PFSK-1 (cell line): ENCODE results near the gene SMIM45.

Experiments used
- FOXP2 ChIP-seq: optimal IDR thresholded peaks from 2 replicates; pipeline ENCODE3; 2011; ENCODE audit warnings: borderline replicate concordance, control low read depth, inconsistent platforms; ENCODE audit not compliant: insufficient read depth; ENCODE audit errors: extremely low read length, extremely low read depth
- POLR2AphosphoS5 ChIP-seq: IDR thresholded peaks from 2 replicates; pipeline ENCODE4 v1.6.1; 2012; ENCODE audit warnings: low read depth, mild to moderate bottlenecking, control low read depth, low read length, moderate library complexity
- SIN3A ChIP-seq: IDR thresholded peaks from 2 replicates; pipeline ENCODE4 v1.6.1; 2012; ENCODE audit warnings: mild to moderate bottlenecking, low read length, moderate library complexity, borderline replicate concordance; ENCODE audit not compliant: insufficient read depth
- TAF1 ChIP-seq: IDR thresholded peaks from 2 replicates; pipeline ENCODE4 v1.6.1; 2012; ENCODE audit warnings: low read length, control low read depth, borderline replicate concordance; ENCODE audit not compliant: insufficient read depth
- TF ChIP-seq, protein P1 (sequence below), 2 experiments: IDR thresholded peaks; 2 replicates each; pipeline versions ENCODE4 v1.6.1 to v1.8.0; 2011 to 2012; ENCODE audit warnings: low read depth in 2 of 2, low read length in 2 of 2, control low read depth in 1 of 2, inconsistent platforms in 1 of 2, mild to moderate bottlenecking in 1 of 2, moderate library complexity in 1 of 2; ENCODE audit not compliant: insufficient read depth in 1 of 2

The SMIM45 gene

DNA sequence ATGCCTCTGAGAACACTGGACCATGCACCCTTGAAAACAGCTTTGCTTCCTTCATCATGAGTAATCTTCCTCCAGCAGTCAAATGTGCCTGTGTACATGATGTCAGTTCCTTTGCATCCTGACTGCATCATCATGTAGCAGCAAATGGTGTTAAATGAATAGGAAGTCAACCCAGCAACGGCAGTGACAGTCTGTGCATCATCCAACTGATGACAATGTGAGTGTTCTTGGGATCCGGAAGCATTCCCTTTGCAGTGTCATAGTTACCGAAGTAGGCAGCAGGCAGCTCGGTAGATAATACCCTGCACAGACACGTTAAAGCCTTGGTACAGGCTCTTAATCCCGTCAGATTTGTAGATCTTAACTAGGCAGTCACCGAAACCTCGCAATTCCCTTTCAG lies 49.2 kb downstream of the SMIM45 start:
- no peak for TF ChIP-seq POLR2AphosphoS5
- TF ChIP-seq, protein P1, sequence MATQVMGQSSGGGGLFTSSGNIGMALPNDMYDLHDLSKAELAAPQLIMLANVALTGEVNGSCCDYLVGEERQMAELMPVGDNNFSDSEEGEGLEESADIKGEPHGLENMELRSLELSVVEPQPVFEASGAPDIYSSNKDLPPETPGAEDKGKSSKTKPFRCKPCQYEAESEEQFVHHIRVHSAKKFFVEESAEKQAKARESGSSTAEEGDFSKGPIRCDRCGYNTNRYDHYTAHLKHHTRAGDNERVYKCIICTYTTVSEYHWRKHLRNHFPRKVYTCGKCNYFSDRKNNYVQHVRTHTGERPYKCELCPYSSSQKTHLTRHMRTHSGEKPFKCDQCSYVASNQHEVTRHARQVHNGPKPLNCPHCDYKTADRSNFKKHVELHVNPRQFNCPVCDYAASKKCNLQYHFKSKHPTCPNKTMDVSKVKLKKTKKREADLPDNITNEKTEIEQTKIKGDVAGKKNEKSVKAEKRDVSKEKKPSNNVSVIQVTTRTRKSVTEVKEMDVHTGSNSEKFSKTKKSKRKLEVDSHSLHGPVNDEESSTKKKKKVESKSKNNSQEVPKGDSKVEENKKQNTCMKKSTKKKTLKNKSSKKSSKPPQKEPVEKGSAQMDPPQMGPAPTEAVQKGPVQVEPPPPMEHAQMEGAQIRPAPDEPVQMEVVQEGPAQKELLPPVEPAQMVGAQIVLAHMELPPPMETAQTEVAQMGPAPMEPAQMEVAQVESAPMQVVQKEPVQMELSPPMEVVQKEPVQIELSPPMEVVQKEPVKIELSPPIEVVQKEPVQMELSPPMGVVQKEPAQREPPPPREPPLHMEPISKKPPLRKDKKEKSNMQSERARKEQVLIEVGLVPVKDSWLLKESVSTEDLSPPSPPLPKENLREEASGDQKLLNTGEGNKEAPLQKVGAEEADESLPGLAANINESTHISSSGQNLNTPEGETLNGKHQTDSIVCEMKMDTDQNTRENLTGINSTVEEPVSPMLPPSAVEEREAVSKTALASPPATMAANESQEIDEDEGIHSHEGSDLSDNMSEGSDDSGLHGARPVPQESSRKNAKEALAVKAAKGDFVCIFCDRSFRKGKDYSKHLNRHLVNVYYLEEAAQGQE (IDR thresholded peaks at IDR 0.05; ENCODE audit: insufficient read depth in 1 of 2, low read depth in 2 of 2, low read length in 2 of 2) = no peak
- TF ChIP-seq SIN3A = no peak
- TF ChIP-seq TAF1 = no peak
- TF ChIP-seq FOXP2 = no peak

DNA sequence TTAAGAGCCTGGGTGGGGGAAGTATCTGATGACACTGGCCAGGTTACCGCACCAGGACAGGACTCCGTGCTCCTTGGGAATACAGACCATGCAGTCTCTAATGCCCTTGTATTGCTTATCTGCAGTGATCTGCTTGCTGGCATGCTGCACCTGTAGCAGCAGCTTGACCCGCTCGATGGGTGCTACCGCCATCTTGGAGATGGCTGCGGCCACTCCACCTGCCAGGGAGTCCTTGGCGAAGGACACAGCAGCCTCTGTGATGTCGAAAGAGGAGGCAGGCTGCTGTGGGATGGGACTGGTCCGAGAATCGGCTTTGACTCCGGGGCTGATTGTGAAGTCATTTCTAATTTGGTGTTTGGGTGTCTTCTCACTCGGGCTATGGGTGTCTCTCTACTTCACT lies 49.8 kb downstream of the SMIM45 start:
- no peak for TF ChIP-seq TAF1

DNA sequence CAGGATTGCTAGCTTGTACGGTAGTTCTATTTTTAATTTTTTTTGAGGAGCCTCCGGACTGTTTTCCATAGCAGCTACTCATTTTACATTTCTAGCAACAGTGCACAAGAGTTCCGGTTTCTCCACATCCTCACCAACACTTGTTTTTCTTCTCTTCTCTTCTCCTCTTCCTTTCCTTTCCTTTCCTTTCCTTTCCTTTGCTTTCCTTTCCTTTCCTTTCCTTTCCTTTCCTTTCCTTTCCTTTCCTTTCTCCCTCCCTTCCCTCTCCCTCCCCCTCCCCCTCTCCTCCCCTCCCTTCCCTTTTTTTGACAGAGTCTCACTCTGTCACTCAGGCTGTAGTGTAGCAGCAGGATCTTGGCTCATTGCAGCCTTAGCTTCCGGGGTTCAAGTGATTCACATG lies 56.0 kb downstream of the SMIM45 start:
- TF ChIP-seq SIN3A (no peak), TAF1 (no peak), FOXP2 (no peak), POLR2AphosphoS5 (no peak)
- TF ChIP-seq, protein P1 (IDR thresholded peaks at IDR 0.05; ENCODE audit: insufficient read depth in 1 of 2, low read depth in 2 of 2, low read length in 2 of 2) = no peak
